B cell (primary cell): Measurements from ENCODE around the gene CERK. TPM values are rescaled to one million over a fixed set of nuclear protein-coding genes. Genes with fewer than 3 reads are reported as not detected.

Source experiments
- ATAC-seq: fragments of 200-7000 bp; cut with Tn5 transposase; one replicate; pipeline ENCODE4 v1.10.0; 2021; ENCODE audit warnings: low read depth, mild to moderate bottlenecking, moderate number of reproducible peaks, moderate library complexity
- CTCF ChIA-PET: fragments of 350-600 bp; sonication (Branson Sonifier 250); formaldehyde crosslinking; loops from one replicate; lab custom pipeline; 2021; ENCODE audit warnings: antibody characterized with exemption, inconsistent platforms; lab: Charles Lee
- POLR2A ChIA-PET: fragments of 350-600 bp; sonication (Branson Sonifier 250); formaldehyde crosslinking; loops from one replicate; lab custom pipeline; 2021; ENCODE audit warnings: antibody characterized with exemption; lab: Charles Lee
- DNase-seq: peaks from one replicate; pipeline ENCODE4 v3.0.0; 2013
- H2AFZ ChIP-seq: 2 replicates; pipeline ENCODE4 v1.6.1; 2012; ENCODE audit warnings: mild to moderate bottlenecking, low read depth, low read length; ENCODE audit not compliant: insufficient read depth, poor library complexity, severe bottlenecking
- H3K27ac ChIP-seq, 2 donors: 1 replicate in 1 of 2; 2 replicates in 1 of 2; pipeline ENCODE4 v1.5.1; 2012 to 2013; ENCODE audit warnings: low read length in 2 of 2, mild to moderate bottlenecking in 2 of 2, moderate library complexity in 1 of 2
- H3K27me3 ChIP-seq, 4 experiments: fragments of 200-600 bp in 1 of 4; sonication (generic) in 1 of 4; replicated peaks in 1 of 4; 1 replicate in 2 of 4; 2 replicates in 2 of 4; pipeline versions ENCODE4 v1.6.1 to v1.7.0; 2013 to 2016; ENCODE audit warnings: low read length in 3 of 4, mild to moderate bottlenecking in 2 of 4, mixed read lengths in 1 of 4, moderate library complexity in 1 of 4; ENCODE audit not compliant: insufficient read depth in 4 of 4, control insufficient read depth in 3 of 4; ENCODE audit errors: control extremely low read depth in 1 of 4
- H3K36me3 ChIP-seq, 2 experiments: replicated peaks in 1 of 2; 1 replicate in 1 of 2; 2 replicates in 1 of 2; pipeline versions ENCODE4 v1.6.1 to v1.7.1; 2013; ENCODE audit warnings: low read length in 1 of 2; ENCODE audit not compliant: insufficient read depth in 2 of 2, control insufficient read depth in 1 of 2; ENCODE audit errors: control extremely low read depth in 1 of 2, extremely low read depth in 1 of 2
- H3K4me1 ChIP-seq, 2 donors: fragments of 200-600 bp in 1 of 2; sonication (generic) in 1 of 2; 1 replicate in 1 of 2; 2 replicates in 1 of 2; pipeline versions ENCODE4 v1.5.1 to v1.6.1; 2013 to 2017; ENCODE audit warnings: low read length in 2 of 2; ENCODE audit not compliant: control insufficient read depth in 2 of 2, insufficient read depth in 2 of 2
- H3K4me2 ChIP-seq: replicated peaks from 2 replicates; pipeline ENCODE3; 2012; ENCODE audit warnings: mild to moderate bottlenecking, low read depth, low read length; ENCODE audit not compliant: poor library complexity, severe bottlenecking
- H3K4me3 ChIP-seq, 5 experiments: fragments of 200-600 bp in 1 of 5; sonication (generic) in 1 of 5; 1 replicate in 3 of 5; 2 replicates in 2 of 5; pipeline versions ENCODE4 v1.5.1 to v1.7.0; 2011 to 2016; ENCODE audit warnings: low read length in 4 of 5, mild to moderate bottlenecking in 4 of 5, low read depth in 2 of 5, control low read depth in 1 of 5, moderate library complexity in 1 of 5; ENCODE audit not compliant: insufficient read depth in 1 of 5; ENCODE audit errors: control extremely low read depth in 1 of 5, extremely low read depth in 1 of 5
- H3K79me2 ChIP-seq: fragments of 200-600 bp; sonication (generic); one replicate; pipeline ENCODE4 v1.6.0; 2016; ENCODE audit warnings: low read length; ENCODE audit not compliant: control insufficient read depth, insufficient read depth
- H3K9ac ChIP-seq: fragments of 200-600 bp; sonication (generic); 2 replicates; pipeline ENCODE4 v1.6.1; 2017; ENCODE audit warnings: mild to moderate bottlenecking, low read length, moderate library complexity
- H3K9me3 ChIP-seq, 3 donors: one replicate each; pipeline versions ENCODE4 v1.6.1 to v1.7.1; 2013; ENCODE audit warnings: low read length in 2 of 3; ENCODE audit not compliant: control insufficient read depth in 2 of 3, insufficient read depth in 1 of 3; ENCODE audit errors: control extremely low read depth in 1 of 3
- H4K20me1 ChIP-seq: 2 replicates; pipeline ENCODE4 v1.6.0; 2012; ENCODE audit warnings: mild to moderate bottlenecking, low read length; ENCODE audit not compliant: insufficient read depth, control insufficient read depth, poor library complexity, severe bottlenecking
- H3K27ac Mint-ChIP-seq: one replicate; pipeline ENCODE4 v1.8.0; 2021; ENCODE audit warnings: mixed read lengths
- H3K27me3 Mint-ChIP-seq: one replicate; pipeline ENCODE4 v1.8.0; 2021; ENCODE audit warnings: mixed read lengths
- H3K4me1 Mint-ChIP-seq: one replicate; pipeline ENCODE4 v1.8.0; 2021; ENCODE audit warnings: mixed read lengths
- H3K4me3 Mint-ChIP-seq: one replicate; pipeline ENCODE4 v1.8.0; 2021; ENCODE audit warnings: mixed read lengths
- H3K9me3 Mint-ChIP-seq: one replicate; pipeline ENCODE4 v1.8.0; 2022; ENCODE audit warnings: mixed read lengths; ENCODE audit not compliant: insufficient read depth
- CTCF ChIP-seq: fragments of 200-600 bp; IDR thresholded peaks from one replicate; pipeline ENCODE4 v1.8.0; 2022; ENCODE audit warnings: antibody characterized with exemption, mild to moderate bottlenecking
- EZH2 ChIP-seq: IDR thresholded peaks from 2 replicates; pipeline ENCODE4 v1.6.1; 2012; ENCODE audit warnings: borderline replicate concordance, low read depth, mild to moderate bottlenecking, moderate library complexity, low read length; ENCODE audit not compliant: insufficient read depth, poor library complexity, severe bottlenecking
- WGBS: methylation state at CpG from one replicate; pipeline ENCODE4 v1.1.5; 2013; ENCODE audit warnings: missing lambda C conversion rate; ENCODE audit not compliant: insufficient coverage; 5-methylcytosine and 5-hydroxymethylcytosine counted together
- intact Hi-C: fragments of 100-400 bp; cut with micrococcal nuclease; formaldehyde crosslinking; loops from one replicate; pipeline ENCODE4 v1.10.0; 2022
- polyA plus RNA-seq: library from polyadenylated mRNA; depleted of rRNA; stranded (reverse); fragments of >200 nt; gene quantifications from 2 replicates; pipeline ENCODE4 v1.2.3, GENCODE V29; 2012
- total RNA-seq, 2 donors: library from RNA; stranded (reverse); fragments of 120-200 nt in 1 of 2; gene quantifications; 1 replicate in 1 of 2; 2 replicates in 1 of 2; pipeline versions ENCODE4 v1.2.3 to v1.2.4, GENCODE V29; 2013 to 2022

Gene CERK
- total and polyA plus RNA-seq, 2 donors (not counting 1 experiment from before 2014, with no cell fraction given) = 23.2 to 48.3 TPM

- TF ChIP-seq EZH2 (no peak), CTCF (peak; percentile 57)
- intact Hi-C loops = loop anchor here (1.0 to 5.0 kb wide), 2 partner anchors 64 to 162 kb away; no protein-coding TSS in a partner anchor
- Histone ChIP-seq H3K79me2 (peaks cover 29% of the 10 kb centered on the region), H3K36me3 (no peaks in the 10 kb centered on the region), H3K27ac (no peak overlapping the region), H3K27me3 (peaks cover 0 to 3% (median 0%) of the 10 kb centered on the region in 4 experiments), H3K9ac (peak overlapping the region; percentile 74), H3K4me3 (peak overlapping the region in 1 of 5 experiments; percentile 67), H4K20me1 (peaks cover 45% of the 10 kb centered on the region), H3K4me2 (peak overlapping the region; percentile 95), H3K4me1 (peaks cover 42 to 43% of the 10 kb centered on the region in 2 donors), H3K9me3 (peaks cover 0 to 13% (median 0%) of the 10 kb centered on the region in 3 donors), H2AFZ (peak overlapping the region; percentile 72)
- DNase-seq (peak; percentile 74), ATAC-seq (peak; percentile 55)
- 90% methylated on average over 15 of the region's 20 CpGs for WGBS
- peak overlapping the region; percentile 70 for H3K27ac Mint-ChIP-seq
- peak overlapping the region; percentile 89 for H3K4me3 Mint-ChIP-seq
- H3K9me3 Mint-ChIP-seq = no peaks in the 10 kb centered on the region
- ChIA-PET POLR2A (interaction anchor here (1.2 to 1.6 kb wide), 2 partner anchors 23 to 35 kb away, joined by 3 to 6 read pairs; partner anchors contain the start of gene TBC1D22A), CTCF (interaction anchor here (0.9 to 6.3 kb wide), 11 partner anchors 11 to 176 kb away, joined by 3 to 87 read pairs (median 6); partner anchors contain the start of gene TBC1D22A)
- H3K27me3 Mint-ChIP-seq = no peaks in the 10 kb centered on the region
- peaks cover 36% of the 10 kb centered on the region for H3K4me1 Mint-ChIP-seq
Observed at GRCh38 chr22:46739094-46739870, 1.2 kb upstream of the CERK start.
